ENCODE results near the gene KRTAP5-5.
"Not testable (repeated sequence)": the region's sequence is repeated elsewhere in the genome, so short reads cannot be mapped to it uniquely, and the experiment has no call there.

The KRTAP5-5 gene

GRCh38 chr11:1595994-1596575, 33.5 kb upstream of the KRTAP5-5 start:
- DNase-seq (ENCODE audit: insufficient read length, low spot score); FAIRE-seq: not testable (repeated sequence)
- peak; percentile 1 for TF ChIP-seq CTCF (IDR thresholded peaks at IDR 0.05; ENCODE audit: insufficient read depth, missing control alignments)

- DNase-seq (ENCODE audit: insufficient read length, low spot score); FAIRE-seq: not testable (repeated sequence)
These were observed 32.9 kb upstream of the KRTAP5-5 start for GRCh38 chr11:1596576-1597121.

GRCh38 chr11:1597331-1597993, 32.1 kb upstream of the KRTAP5-5 start:
- no peak for FAIRE-seq
- TF ChIP-seq CTCF (IDR thresholded peaks at IDR 0.05; ENCODE audit: insufficient read depth, missing control alignments) = no peak
- no peak for DNase-seq (ENCODE audit: insufficient read length, low spot score)

- FAIRE-seq (no peak), DNase-seq (ENCODE audit: insufficient read length, low spot score) (no peak)
- TF ChIP-seq CTCF (IDR thresholded peaks at IDR 0.05; ENCODE audit: insufficient read depth, missing control alignments) = no peak
These were observed 31.6 kb upstream of the KRTAP5-5 start, which contains the start of gene KRTAP5-2 for GRCh38 chr11:1597994-1598380. TSS of gene KRTAP5-2 (minus strand) at chr11:1598294. CDS start at chr11:1598250, 44 bp downstream.

GRCh38 chr11:1598406-1598805, 31.2 kb upstream of the KRTAP5-5 start:
- FAIRE-seq = not testable (repeated sequence)

GRCh38 chr11:1598816-1599215, 30.8 kb upstream of the KRTAP5-5 start:
- TF ChIP-seq CTCF (IDR thresholded peaks at IDR 0.05; ENCODE audit: insufficient read depth, missing control alignments) = no peak
- no peak for FAIRE-seq

More at GRCh38 chr11:1598406-1598805, 31.2 kb upstream of the KRTAP5-5 start:
- DNase-seq (ENCODE audit: insufficient read length, low spot score) = not testable (repeated sequence)

GRCh38 chr11:1600626-1601025, 28.9 kb upstream of the KRTAP5-5 start:
- DNase-seq (ENCODE audit: insufficient read length, low spot score) (no peak), FAIRE-seq (no peak)
- TF ChIP-seq CTCF (IDR thresholded peaks at IDR 0.05; ENCODE audit: insufficient read depth, missing control alignments) = no peak

More at GRCh38 chr11:1598816-1599215, 30.8 kb upstream of the KRTAP5-5 start:
- DNase-seq (ENCODE audit: insufficient read length, low spot score) = no peak

- DNase-seq (ENCODE audit: insufficient read length, low spot score); FAIRE-seq: not testable (repeated sequence)
These were observed 27.9 kb upstream of the KRTAP5-5 start for GRCh38 chr11:1601663-1602062.
